Endothelial cell of umbilical vein (primary cell): ENCODE results near the gene CLEC18B.
"Not testable (repeated sequence)": the region's sequence is repeated elsewhere in the genome, so short reads cannot be mapped to it uniquely, and the experiment has no call there.

Experiments used
- CTCF ChIP-seq, 2 donors: IDR thresholded peaks; 1 replicate in 1 of 2; 2 replicates in 1 of 2; pipeline ENCODE4 v1.5.1; 2011; ENCODE audit warnings: low read length in 2 of 2, mild to moderate bottlenecking in 2 of 2, moderate library complexity in 2 of 2, control low read depth in 1 of 2, inconsistent platforms in 1 of 2, low read depth in 1 of 2; ENCODE audit not compliant: insufficient read depth in 1 of 2; ENCODE audit errors: extremely low read depth in 1 of 2
- EZH2 ChIP-seq: IDR thresholded peaks from 2 replicates; pipeline ENCODE4 v1.6.1; 2012; ENCODE audit warnings: borderline replicate concordance, low read depth, mild to moderate bottlenecking, moderate library complexity, low read length, inconsistent platforms; ENCODE audit not compliant: severe bottlenecking
- POLR2A ChIP-seq: IDR thresholded peaks from 2 replicates; pipeline ENCODE4 v1.6.1; 2012; ENCODE audit warnings: low read depth, mild to moderate bottlenecking, control low read depth, low read length

- TF ChIP-seq CTCF (IDR thresholded peaks at IDR 0.05; ENCODE audit: extremely low read depth in 1 of 2, insufficient read depth in 1 of 2, low read depth in 1 of 2, low read length in 2 of 2); POLR2A; EZH2: not testable (repeated sequence)
These were observed 38.8 kb downstream of the CLEC18B start for GRCh38 chr16:74382339-74383034.
